Glomerular visceral epithelial cell (primary cell): ENCODE measurements around the gene ARID3A.
A peak's percentile ranks its signal among the peaks of the same experiment; 100 is the strongest.

ENCODE experiments used
- DNase-seq: peaks from one replicate; pipeline ENCODE4 v3.0.0-alpha.2; 2016; ENCODE audit errors: extremely low spot score

Gene ARID3A

DNA sequence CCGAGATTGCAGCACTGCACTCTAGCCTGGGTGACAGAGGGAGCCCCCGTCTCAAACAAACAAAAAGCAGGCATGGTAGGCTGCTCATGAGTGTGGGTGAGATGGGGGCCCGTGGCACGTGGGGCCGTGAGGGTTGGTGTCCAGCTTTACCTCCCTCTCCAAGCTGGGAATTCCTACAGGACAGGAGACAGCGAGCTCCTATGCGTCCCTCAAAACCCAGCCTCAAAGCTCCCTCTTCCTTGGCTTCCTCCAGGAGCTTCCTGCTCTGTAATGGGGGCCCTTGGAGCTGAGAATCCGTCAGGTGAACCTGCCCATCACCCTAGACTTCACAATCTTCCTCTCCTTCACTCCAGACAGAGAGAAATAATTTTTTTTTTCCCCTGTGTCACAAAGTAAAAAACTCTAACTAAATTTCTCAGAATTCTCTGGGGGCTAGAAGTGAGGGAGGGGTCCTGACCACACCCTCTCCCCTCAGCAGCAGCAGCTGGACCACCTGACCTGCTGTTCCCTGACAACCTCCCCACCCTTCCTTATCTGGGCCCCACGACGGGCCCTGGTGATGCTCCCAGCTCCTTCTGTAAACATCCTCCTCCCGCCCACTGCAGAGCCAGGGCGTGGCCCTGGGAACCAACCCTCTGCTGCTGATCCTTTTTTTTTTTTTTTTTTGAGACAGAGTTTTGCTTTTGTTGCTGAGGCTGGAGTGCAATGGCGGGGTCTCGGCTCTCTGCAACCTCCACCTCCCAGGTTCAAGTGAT lies 36.2 kb downstream of the ARID3A start:
- DNase-seq, result no peak

DNA sequence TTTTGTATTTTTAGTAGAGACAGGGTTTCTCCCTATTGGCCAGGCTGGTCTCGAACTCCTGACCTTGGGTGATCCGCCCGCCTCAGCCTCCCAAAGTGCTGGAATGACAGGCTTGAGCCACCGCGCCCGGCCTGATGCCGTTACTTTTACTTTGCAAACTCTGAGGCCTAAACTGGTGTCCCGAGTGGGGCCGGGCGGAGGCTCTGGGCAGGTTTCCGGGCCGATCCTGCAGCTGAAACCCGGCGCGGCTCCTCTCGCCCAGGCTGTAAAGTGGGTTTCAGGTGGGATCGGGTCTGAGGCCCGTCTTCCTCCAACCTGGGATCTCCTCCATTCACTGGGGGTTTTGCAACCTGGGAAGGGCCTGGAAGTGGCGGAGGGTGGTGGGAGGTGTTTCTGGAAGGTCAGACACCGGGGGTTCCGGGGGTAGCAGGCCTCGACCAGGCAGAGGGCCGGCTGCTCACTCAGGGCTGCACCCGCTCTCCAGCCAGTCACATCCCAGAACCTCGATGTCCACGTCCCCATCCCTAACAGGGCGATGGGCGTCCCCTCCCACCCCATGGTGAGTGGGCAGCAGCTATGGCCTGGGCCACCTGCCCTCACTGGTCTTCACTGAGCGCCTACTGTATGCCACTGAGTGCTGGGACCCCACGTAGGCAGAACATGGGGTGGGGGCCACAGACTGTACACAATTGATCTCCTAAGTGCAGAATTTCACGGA lies 37.0 kb downstream of the ARID3A start:
- DNase-seq, result no peak

DNA sequence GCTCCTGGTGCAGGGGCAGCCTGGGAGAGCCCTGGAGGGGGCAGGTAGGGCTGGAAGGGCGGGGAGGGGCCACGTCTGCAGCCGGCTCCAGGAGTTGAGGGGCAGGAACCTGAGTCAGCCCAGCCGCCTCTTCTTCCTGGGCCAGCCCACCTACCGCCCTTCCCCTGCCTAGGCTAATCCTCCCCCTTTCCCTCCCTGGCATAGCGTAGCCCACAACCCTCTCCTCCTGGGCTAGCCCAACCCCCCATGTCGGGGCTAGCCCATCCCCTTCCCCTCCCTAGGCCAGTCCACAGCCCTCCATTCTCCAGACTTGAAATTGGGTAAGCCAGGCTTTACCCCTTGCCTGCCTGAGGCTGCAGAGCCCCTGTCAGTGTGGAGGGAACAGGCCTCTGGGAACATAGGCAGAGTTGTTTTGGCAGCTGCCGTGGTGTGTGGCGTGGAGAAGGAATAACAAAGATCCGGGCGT lies 37.7 kb downstream of the ARID3A start:
- no peak for DNase-seq

DNA sequence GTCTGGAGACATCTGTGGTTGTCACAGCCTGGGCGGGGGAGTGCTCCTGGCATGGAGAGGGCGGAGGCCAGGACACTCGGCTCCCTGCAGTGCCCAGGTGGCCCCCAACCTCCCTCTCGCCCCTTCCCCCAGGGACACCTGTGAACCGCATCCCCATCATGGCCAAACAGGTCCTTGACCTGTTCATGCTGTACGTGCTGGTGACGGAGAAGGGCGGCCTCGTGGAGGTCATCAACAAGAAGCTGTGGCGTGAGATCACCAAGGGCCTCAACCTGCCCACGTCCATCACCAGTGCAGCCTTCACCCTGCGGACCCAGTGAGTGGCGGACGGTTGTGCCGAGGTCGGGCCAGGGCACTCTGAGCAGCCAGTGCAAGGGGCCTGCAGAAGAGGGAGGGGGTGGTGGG lies 38.3 kb downstream of the ARID3A start:
- DNase-seq, result no peak

DNA sequence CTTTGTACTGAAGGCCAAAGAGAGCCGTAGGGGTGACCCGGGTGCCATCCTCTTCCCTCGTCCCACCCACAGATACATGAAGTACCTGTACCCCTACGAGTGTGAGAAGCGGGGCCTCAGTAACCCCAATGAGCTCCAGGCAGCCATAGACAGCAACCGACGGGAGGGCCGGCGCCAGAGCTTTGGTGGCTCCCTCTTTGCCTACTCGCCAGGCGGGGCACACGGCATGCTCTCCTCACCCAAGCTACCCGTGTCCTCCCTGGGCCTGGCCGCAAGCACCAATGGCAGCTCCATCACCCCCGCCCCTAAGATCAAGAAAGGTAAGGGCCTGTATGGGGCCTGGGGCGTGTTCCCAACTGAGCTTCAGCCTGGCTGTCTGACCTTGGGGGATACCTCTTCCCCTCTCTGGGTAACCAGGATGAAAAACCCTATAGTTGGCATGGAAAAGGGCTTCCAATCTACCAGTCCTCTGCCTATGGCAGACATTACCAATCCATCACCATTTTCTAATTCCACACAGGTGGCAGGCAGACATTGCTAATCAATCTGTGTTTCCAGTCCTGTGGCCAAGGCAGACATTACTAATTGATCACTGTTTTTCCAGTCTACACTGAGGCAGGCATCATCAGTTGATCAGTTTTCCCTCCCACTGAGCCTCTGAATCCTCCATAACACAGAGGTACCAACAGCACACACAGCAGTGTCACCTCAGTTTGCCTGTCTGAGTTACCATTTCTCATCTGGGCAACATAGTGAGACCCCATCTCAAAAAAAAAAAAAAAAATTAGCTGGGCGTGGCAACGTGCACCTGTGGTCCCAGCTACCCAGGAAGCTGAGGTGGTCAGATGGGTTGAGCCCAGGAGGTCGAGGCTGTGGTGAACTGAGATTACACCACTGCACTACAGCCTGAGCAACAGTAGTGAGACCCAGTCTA lies 39.2 kb downstream of the ARID3A start:
- no peak for DNase-seq

DNA sequence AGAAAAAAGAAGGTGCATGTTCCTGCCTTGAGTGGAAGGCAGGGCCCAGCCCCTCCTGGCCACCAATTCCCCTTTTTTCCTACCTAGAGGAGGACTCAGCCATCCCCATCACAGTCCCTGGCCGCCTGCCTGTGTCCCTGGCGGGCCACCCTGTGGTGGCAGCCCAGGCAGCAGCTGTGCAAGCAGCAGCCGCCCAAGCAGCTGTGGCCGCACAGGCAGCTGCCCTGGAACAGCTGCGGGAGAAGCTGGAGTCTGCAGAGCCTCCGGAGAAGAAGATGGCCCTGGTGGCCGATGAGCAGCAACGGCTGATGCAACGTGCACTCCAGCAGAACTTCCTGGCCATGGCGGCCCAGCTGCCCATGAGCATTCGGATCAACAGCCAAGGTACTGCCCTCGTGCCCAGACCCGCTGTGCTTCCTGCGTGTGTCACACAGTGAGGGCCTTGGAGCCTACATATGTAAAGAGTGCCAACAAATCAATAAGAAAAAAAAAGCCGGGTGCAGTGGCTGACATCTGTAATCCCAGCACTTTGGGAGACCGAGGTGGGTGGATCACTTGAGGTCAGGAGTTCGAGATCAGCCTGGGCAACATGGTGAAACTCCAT lies 40.8 kb downstream of the ARID3A start:
- DNase-seq, result no peak

DNA sequence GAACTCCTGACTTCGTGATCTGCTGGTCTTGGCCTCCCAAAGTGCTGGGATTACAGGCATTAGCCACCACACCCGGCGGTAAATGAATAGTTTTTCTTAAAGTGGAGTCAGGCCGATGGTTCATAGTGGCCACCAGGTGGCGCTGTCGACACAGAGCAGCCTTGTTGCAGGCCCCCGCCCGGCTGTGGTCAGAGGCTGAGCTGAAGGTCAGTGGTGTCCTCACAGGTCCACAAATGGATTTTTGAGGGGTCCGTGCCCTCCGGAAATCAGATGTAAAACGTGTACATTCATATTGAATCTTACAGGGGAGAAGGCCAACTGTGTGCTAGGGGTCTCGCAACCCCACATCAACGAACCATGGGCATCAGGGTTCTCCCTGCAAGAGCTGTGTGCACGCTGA lies 44.9 kb downstream of the ARID3A start:
- no peak for DNase-seq

DNA sequence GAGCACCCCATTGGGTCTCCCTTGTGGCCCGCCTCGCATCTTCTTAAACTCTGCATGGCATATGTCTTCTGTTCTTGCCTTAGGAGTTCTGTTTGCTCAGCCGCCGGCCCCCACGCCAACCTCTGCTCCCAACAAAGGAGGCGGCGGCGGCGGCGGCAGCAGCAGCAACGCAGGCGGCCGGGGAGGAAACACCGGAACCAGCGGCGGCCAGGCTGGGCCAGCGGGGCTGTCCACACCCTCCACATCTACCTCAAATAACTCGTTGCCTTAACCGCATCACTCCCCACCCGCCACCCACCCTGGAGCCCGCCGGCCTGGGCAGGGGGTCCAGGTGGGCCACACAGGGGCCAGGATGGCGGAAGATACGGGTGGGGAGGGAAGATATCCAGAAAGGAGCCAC lies 46.0 kb downstream of the ARID3A start:
- no peak for DNase-seq

DNA sequence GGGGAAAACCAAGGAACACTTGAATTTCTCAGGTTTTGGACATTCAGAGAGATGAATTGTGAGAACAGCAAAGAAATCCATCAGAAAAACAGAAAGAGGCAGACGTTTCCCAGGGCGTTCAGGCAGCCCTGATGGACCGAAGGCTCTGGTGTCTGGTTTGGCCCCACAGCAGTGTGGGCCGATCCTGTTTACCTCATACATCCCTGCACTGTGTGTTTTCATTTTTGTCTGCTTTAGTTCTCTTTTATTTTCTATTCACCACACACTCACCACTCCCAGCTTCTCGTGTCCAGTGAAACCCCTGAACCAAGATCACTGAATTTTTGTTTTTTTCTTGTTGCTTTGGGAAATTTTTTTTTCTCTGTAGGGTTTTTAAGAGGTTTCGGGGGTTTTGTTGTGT lies 46.4 kb downstream of the ARID3A start:
- DNase-seq, result no peak

DNA sequence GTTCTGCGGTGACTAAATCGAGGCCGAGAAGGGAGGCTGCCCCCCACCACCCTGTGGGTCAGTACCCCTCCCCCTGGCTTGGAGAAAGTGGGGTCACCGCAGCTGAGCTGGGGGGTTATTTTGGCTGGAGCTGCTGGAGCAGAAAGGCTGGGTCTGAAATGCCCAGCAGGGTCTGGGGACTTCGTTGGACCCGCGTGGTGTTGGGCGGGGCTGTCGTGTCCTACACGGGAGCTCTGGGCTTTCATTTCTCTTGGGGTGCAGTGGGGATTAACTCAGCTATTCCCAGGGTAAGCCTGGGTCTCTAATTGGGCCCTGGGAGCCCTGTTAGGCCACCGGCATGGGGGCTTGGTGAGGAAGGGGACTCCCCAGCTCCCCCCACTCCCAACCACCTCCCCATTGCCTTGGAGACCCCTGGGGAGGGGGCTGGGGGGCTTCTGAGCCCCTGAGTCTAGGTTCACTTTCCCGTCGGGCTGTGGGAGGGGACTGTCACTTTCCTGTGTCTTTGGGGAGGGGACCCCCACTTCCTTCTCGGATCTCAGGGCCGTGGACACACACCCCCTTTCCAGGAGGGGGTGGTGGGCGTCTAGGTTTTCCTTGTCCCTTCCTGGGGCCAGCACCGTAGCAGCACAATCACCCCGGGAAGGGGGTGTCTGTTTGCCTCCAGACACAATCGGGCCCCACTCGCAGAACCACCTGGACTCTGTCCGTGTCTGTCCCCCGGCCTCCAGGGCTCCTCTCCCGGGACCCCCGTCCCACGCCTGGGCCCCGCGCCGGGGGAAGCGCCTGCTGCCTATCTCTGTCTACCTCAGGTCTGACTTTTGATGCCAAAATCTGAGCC lies 48.1 kb downstream of the ARID3A start:
- DNase-seq, result no peak

DNA sequence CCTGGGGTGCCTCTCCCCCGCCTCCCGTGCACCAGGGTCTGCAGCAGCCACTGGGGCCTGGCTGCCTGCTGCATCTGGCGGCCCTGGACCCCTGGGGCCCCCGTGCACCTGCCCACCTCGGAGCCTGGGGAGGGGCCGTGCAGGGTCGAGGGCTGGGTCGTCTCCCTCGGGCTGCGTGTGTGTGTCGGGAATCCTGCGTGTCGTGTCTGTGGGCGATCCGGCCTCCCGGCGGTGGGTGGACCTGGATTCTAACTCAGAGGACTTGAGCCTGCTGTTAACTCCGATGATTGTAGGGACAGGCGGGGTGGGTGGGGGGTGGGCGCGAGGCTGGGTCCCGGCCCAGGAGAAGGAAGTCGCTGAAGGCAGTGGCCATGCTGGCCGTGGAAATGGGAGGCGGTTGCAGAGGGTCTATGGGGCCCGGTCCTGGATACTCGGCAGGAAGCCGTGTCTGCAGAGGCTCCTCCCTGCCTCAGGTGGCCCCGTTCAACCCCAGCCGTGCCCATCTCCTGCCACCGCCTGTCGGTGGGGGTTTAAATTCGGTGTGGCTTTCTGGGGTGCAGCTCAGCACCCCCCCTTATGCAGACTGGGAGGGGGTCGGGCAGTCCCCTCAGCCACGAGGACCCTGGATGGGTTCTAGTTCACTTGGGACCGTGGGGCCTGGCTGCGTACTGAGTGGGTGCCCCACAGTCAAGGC lies 48.9 kb downstream of the ARID3A start:
- no peak for DNase-seq

DNA sequence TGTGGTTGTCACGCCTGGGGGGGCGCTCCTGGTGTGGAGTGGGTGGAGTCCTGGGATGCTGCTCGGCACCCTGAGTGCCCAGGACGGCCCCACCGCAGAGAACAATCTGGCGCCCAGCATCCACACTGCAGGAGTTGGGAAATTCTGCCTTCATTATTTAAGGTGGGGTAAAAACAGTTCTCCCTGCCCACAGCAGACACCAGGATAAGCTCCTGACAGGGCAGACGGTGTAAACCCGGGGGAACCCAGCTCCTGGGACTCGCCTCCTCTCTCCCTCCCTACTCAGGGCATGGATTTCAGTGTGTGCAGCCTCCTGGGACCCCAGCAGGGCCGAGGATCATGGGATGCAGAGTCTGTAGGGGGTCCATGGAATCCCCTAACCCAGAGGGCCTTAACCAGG lies 50.6 kb downstream of the ARID3A start:
- no peak for DNase-seq

DNA sequence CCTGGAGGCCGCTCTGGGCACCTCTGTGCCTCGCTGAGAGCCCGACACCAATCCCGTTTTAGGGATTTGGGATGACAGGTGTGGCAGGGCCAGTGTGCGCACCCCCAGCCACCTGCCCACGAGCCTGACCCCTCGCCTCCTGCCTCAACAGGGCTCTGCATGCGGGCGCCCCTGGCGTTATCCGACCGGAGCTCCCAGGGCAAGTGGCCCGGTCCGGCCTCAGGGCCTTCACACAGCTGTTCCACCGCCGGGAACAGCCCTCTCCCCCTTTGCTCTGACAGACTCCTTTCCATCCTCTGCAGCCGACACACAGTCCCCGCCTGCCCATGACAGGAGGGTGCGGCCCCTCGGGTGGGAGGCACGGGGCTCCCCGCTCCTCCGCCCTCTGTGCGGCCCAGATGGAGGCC lies 51.2 kb downstream of the ARID3A start:
- DNase-seq, result no peak

DNA sequence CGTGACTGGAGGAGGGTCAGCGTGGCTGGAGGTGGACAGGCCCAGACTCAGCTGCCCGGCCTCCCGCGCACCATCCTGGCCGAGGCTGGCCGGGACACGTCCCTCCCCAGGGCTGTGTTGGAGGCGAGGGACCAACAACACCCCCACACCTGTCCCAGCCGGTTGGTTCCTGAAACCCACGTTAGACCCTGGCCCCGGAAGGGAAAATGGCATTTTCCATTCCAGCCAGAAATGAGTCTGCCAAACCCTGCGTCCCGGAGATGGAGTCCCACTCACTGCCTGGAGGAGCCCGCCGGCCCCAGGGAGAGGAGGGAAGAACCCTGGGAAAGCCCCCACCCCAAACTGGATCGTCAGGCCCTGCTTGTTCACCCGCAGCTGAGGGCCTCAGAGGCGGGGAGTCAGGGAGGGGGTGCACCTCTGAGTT lies 53.5 kb downstream of the ARID3A start:
- DNase-seq, result no peak

DNA sequence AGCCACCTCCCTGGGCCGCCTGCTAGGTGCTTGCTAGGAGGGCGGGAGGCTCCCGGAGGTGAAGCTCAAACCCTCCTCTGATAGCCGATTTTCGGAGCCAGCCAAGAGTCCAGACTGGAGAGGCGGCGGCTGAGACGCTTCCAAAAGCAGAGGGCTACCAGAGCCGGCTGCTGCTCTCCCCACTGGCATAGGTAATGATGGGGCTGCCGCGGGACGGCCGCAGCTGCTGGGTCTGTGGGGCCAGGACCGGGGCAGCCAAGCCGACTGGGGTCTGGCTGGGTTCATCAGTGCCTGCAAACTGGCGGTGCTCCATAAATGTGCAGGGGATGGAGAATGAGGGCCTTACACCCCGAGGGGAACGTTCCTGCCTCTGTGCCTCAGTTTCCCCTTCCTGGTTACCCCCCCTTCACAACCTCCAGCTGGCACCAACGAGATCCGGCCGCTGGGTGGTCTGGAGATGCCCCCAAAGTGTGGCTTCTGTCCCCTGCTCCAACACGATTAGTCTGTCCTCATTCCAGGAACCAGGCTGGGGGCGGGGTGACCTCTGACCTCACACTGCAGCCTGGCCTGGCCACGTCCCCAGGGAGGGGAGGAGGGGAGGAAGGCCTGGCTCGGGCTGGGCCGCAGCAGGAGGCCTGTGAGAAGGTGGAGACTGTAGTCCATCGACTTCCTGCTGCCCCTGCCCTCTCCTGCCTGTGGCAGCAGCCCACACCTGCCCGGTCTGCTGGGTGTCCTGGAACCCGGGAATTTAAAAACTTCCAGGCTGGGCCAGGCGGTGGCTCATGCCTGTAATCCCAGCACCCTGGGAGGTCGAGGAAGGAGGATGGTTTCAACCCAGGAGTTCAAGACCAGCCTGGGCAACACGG lies 54.5 kb downstream of the ARID3A start:
- DNase-seq, result no peak

DNA sequence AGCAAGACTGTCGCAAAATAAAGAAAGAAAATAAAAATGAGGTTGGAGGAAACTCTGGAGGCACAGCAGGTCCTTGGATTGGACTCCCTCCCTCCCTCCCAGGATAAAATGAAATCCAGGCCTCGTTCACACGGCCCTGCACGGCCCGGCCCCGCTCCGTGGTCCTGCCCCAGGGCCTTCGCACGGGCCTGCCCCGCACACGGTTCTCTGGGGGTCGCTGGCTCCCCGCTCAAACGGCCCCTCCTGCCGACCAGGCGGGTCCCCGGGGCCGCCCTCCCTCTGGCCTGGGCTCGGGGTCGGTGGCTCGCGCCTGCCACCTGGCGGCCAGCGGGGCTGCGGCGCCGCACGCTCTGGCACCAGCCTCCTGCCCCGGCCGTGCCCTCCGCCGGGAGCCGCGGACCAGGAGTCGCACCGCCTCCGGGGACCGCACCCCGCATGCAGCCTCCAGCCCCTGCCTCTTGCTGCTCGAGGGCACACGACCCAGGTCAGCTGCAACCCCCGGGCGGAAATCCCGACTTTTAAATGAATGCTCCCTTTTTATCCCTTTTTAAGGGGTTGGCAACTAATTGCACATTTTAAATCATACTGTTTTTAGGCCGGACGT lies 56.8 kb downstream of the ARID3A start:
- DNase-seq, result peak; percentile 72

DNA sequence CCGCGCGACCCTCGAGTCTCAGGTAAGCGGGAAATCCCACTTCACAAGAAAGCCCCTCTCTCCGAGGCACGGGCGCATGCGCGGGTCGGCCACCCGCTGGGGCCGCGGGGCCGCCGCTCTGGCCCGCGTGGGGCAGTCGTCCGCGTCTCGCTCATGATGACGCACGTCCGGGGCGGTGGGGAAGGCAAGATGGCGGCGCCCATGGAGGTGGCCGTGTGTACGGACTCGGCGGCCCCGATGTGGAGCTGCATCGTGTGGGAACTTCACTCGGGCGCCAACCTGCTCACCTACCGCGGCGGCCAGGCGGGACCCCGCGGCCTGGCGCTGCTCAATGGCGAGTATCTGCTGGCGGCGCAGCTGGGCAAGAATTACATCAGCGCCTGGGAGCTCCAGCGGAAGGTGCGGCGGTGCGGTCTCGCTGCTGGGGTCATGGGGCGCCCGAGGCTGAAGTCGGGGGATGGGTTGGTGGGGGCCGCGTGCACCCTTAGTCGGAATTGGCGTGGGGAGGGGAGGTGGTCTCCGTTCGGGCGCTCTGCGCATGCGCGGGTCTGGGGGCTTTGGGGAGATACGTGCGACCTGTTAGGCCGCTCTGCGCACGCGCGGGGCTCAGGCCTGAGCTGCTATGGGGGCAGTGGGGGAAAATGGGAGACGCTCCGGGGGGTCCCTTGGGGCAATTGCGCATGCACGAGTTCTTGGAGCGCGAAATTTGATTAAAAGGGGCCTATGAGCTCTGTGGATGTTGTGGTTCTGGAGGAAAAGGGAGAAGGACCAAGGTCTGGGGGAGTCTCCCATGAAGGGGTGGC lies 58.5 kb downstream of the ARID3A start, which contains the start of gene WDR18:
Gene WDR18 (plus strand): TSS at position 181 of the 803 bp plus-strand sequence. CDS start 9 bp downstream, at position 190.
- peak; percentile 89 for DNase-seq

DNA sequence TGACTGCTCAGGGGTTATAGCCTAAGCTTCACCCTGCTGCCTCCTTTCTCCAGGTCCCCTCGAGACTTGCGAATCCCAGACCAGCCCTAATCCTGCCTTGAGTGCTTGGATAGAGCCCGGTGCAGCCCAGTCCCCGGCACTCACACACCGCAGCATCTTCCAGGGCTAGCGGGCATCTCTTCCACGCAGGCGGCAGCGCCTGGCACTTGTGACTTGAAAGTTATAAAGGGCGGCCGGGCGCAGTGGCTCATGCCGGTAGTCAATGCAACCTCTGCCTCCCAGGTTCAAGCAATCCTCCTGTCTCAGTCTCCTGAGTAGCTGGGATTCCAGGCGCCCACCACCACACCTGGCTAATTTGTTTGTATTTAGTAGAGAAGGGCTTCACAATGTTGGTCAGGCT lies 60.2 kb downstream of the ARID3A start:
- DNase-seq, result no peak
